Activated T-cell treated with anti-CD3 and anti-CD28 coated beads, Interleukin-2, amount 50 U/mL, for 48 hours (primary cell): ENCODE data around the gene C1QTNF12.
"Not testable (repeated sequence)": the region's sequence is repeated elsewhere in the genome, so short reads cannot be mapped to it uniquely, and the experiment has no call there.

ENCODE experiments used
- DNase-seq, 2 experiments: peaks; one replicate each; pipeline ENCODE4 v3.0.0-alpha.2; 2020

Gene C1QTNF12

GRCh38 chr1:1196431-1197187, 49.9 kb downstream of the C1QTNF12 start:
- DNase-seq = no peak

- DNase-seq = not testable (repeated sequence)
Measured at GRCh38 chr1:1195726-1196125, 50.8 kb downstream of the C1QTNF12 start.

GRCh38 chr1:1194723-1195122, 51.8 kb downstream of the C1QTNF12 start:
- no peak for DNase-seq
